HG03025 (cell line): ENCODE measurements around the gene PRKAR2B.
"Not testable (repeated sequence)": the region's sequence is repeated elsewhere in the genome, so short reads cannot be mapped to it uniquely, and the experiment has no call there.

Source experiments
- ATAC-seq: cut with Tn5 transposase; IDR thresholded peaks from one replicate; pipeline ENCODE4 v1.9.1; 2021; ENCODE audit warnings: mild to moderate bottlenecking, moderate library complexity; ENCODE audit not compliant: unreplicated experiment, low FRiP score

Gene PRKAR2B

GRCh38 chr7:107046491-107047259 is 2.2 kb downstream of the PRKAR2B start:
- ATAC-seq = no peak

- ATAC-seq = no peak
Measured at GRCh38 chr7:107047902-107048782, 3.6 kb downstream of the PRKAR2B start.

- no peak for ATAC-seq
Measured at GRCh38 chr7:107048783-107049418, 4.4 kb downstream of the PRKAR2B start.

- no peak for ATAC-seq
Measured at GRCh38 chr7:107049480-107049879, 5.0 kb downstream of the PRKAR2B start.

GRCh38 chr7:107049971-107050532 is 5.5 kb downstream of the PRKAR2B start:
- ATAC-seq = no peak

GRCh38 chr7:107051376-107051775 is 6.9 kb downstream of the PRKAR2B start:
- no peak for ATAC-seq

GRCh38 chr7:107054965-107055364 is 10.5 kb downstream of the PRKAR2B start:
- not testable (repeated sequence) for ATAC-seq

GRCh38 chr7:107056058-107056457 is 11.6 kb downstream of the PRKAR2B start:
- not testable (repeated sequence) for ATAC-seq

GRCh38 chr7:107056728-107057473 is 12.4 kb downstream of the PRKAR2B start:
- no peak for ATAC-seq

- no peak for ATAC-seq
Measured at GRCh38 chr7:107057474-107057833, 12.9 kb downstream of the PRKAR2B start.

- ATAC-seq = no peak
Measured at GRCh38 chr7:107059468-107059867, 15.0 kb downstream of the PRKAR2B start.

- ATAC-seq = no peak
Measured at GRCh38 chr7:107063245-107064120, 19.0 kb downstream of the PRKAR2B start.

GRCh38 chr7:107064255-107064654 is 19.8 kb downstream of the PRKAR2B start:
- no peak for ATAC-seq

- ATAC-seq = no peak
Measured at GRCh38 chr7:107065929-107066247, 21.4 kb downstream of the PRKAR2B start.

GRCh38 chr7:107068156-107068555 is 23.7 kb downstream of the PRKAR2B start:
- ATAC-seq = no peak

- ATAC-seq = no peak
Measured at GRCh38 chr7:107069457-107069856, 25.0 kb downstream of the PRKAR2B start.

GRCh38 chr7:107070710-107071109 is 26.2 kb downstream of the PRKAR2B start:
- no peak for ATAC-seq

- ATAC-seq = no peak
Measured at GRCh38 chr7:107071129-107071528, 26.6 kb downstream of the PRKAR2B start.

GRCh38 chr7:107072133-107072532 is 27.6 kb downstream of the PRKAR2B start:
- ATAC-seq = no peak
